Fibroblast of mammary gland (primary cell): ENCODE results near the gene TSPAN9.

Experiments
- DNase-seq: peaks from one replicate; pipeline ENCODE4 v3.0.0-alpha.2; 2010; ENCODE audit warnings: low read depth
- H3K4me3 ChIP-seq: 2 replicates; pipeline ENCODE4 v1.5.1; 2011; ENCODE audit warnings: low read depth, mild to moderate bottlenecking, low read length, moderate library complexity; ENCODE audit not compliant: control insufficient read depth
- CTCF ChIP-seq: conservative IDR thresholded peaks from 2 replicates; pipeline ENCODE4 v1.5.1; 2011; ENCODE audit warnings: low read depth, low read length, inconsistent platforms; ENCODE audit not compliant: control insufficient read depth, insufficient read depth

The TSPAN9 gene

GRCh38 chr12:3241621-3242020 is 164.4 kb downstream of the TSPAN9 start:
- no peak for DNase-seq
- H3K4me3 ChIP-seq, result no peak overlapping the region
- no peak for TF ChIP-seq CTCF

- no peak for DNase-seq
- H3K4me3 ChIP-seq, result no peak overlapping the region
- no peak for TF ChIP-seq CTCF
Measured at GRCh38 chr12:3242199-3242863, 165.2 kb downstream of the TSPAN9 start.

- DNase-seq, result no peak
- TF ChIP-seq CTCF, result no peak
- H3K4me3 ChIP-seq, result no peak overlapping the region
Measured at GRCh38 chr12:3243376-3244084, 166.4 kb downstream of the TSPAN9 start.

GRCh38 chr12:3244219-3244750 is 167.1 kb downstream of the TSPAN9 start:
- DNase-seq, result no peak
- H3K4me3 ChIP-seq, result no peak overlapping the region
- TF ChIP-seq CTCF, result no peak

- DNase-seq, result no peak
- TF ChIP-seq CTCF, result no peak
- no peak overlapping the region for H3K4me3 ChIP-seq
Measured at GRCh38 chr12:3246253-3246652, 169.1 kb downstream of the TSPAN9 start.

- no peak for TF ChIP-seq CTCF
- H3K4me3 ChIP-seq, result no peak overlapping the region
- no peak for DNase-seq
Measured at GRCh38 chr12:3247077-3247476, 169.9 kb downstream of the TSPAN9 start.
